OCI-LY7 (cell line): ENCODE data around the gene TEN1. TPM values are rescaled to one million over a fixed set of nuclear protein-coding genes. Genes with fewer than 3 reads are reported as not detected.

Source experiments
- BruUV-seq: library from RNA; stranded (reverse); fragments of 400-500 nt; replicated peaks from 2 replicates; lab custom pipeline; 2021; lab: Mats Ljungman, UMichigan
- CTCF ChIA-PET: fragments of 300-600 bp; sonication (Branson Sonifier 250); formaldehyde crosslinking; loops from one replicate; lab custom pipeline; 2022; ENCODE audit warnings: antibody characterized with exemption; ENCODE audit not compliant: unreplicated experiment; lab: Charles Lee
- POLR2A ChIA-PET: fragments of 300-600 bp; sonication (Branson Sonifier 250); formaldehyde crosslinking; loops from one replicate; lab custom pipeline; 2022; ENCODE audit warnings: antibody characterized with exemption; lab: Charles Lee
- DNase-seq: peaks from one replicate; pipeline ENCODE4 v3.0.0-alpha.2; 2015; ENCODE audit warnings: low spot score
- H2AFZ ChIP-seq: fragments of 200-600 bp; sonication (generic), shearing (Covaris generic); 2 replicates; pipeline ENCODE4 v1.6.1; 2014; ENCODE audit warnings: mild to moderate bottlenecking, antibody characterized with exemption, low read length, moderate library complexity
- H3K27ac ChIP-seq: fragments of 200-600 bp; sonication (generic); 2 replicates; pipeline ENCODE4 v1.5.1; 2014; ENCODE audit warnings: mixed run types, low read depth, mild to moderate bottlenecking, moderate library complexity, low read length, inconsistent platforms; ENCODE audit not compliant: poor library complexity, severe bottlenecking
- H3K36me3 ChIP-seq: fragments of 200-600 bp; sonication (generic); 2 replicates; pipeline ENCODE4 v1.6.1; 2014; ENCODE audit warnings: mild to moderate bottlenecking, antibody characterized with exemption, low read length, moderate library complexity, mixed read lengths; ENCODE audit not compliant: insufficient read depth
- H3K4me1 ChIP-seq: fragments of 200-600 bp; sonication (generic); 2 replicates; pipeline ENCODE4 v1.5.1; 2014; ENCODE audit warnings: mild to moderate bottlenecking, low read length; ENCODE audit not compliant: insufficient read depth, poor library complexity, severe bottlenecking
- H3K4me2 ChIP-seq: fragments of 200-600 bp; sonication (generic); 2 replicates; pipeline ENCODE4 v1.6.1; 2014; ENCODE audit warnings: mild to moderate bottlenecking, low read length
- H3K4me3 ChIP-seq: fragments of 200-600 bp; sonication (generic); 2 replicates; pipeline ENCODE4 v1.5.1; 2014; ENCODE audit warnings: mild to moderate bottlenecking, low read depth, low read length; ENCODE audit not compliant: poor library complexity, severe bottlenecking
- H3K79me2 ChIP-seq: fragments of 200-600 bp; sonication (generic); 2 replicates; pipeline ENCODE4 v1.6.1; 2016; ENCODE audit warnings: low read depth, mild to moderate bottlenecking, low read length, moderate library complexity, mixed read lengths; ENCODE audit not compliant: insufficient read depth
- H3K9me2 ChIP-seq: fragments of 200-600 bp; sonication (generic); 2 replicates; pipeline ENCODE4 v1.6.1; 2016; ENCODE audit warnings: mild to moderate bottlenecking, low read length, mixed read lengths; ENCODE audit not compliant: insufficient read depth
- H3K9me3 ChIP-seq: fragments of 200-600 bp; sonication (generic); 2 replicates; pipeline ENCODE4 v1.6.1; 2014; ENCODE audit warnings: mild to moderate bottlenecking, mixed run types, low read length, mixed read lengths
- H4K20me1 ChIP-seq: fragments of 200-600 bp; sonication (generic); 2 replicates; pipeline ENCODE4 v1.6.1; 2014; ENCODE audit warnings: mild to moderate bottlenecking, antibody characterized with exemption, low read length, moderate library complexity, mixed read lengths; ENCODE audit not compliant: insufficient read depth
- CTCF ChIP-seq: fragments of 200-600 bp; sonication (generic); conservative IDR thresholded peaks from 2 replicates; pipeline ENCODE4 v1.5.1; 2014; ENCODE audit warnings: mild to moderate bottlenecking, antibody characterized with exemption, low read length, moderate library complexity, mixed read lengths
- EZH2phosphoT487 ChIP-seq: fragments of 200-600 bp; sonication (generic); IDR thresholded peaks from 2 replicates; pipeline ENCODE4 v1.6.1; 2018; ENCODE audit warnings: low read depth, borderline replicate concordance, mild to moderate bottlenecking, mixed run types, antibody characterized with exemption, low read length, moderate library complexity, mixed read lengths
- intact Hi-C: fragments of 100-400 bp; cut with micrococcal nuclease; formaldehyde crosslinking; loops from one replicate; pipeline ENCODE4 v1.10.0; 2022; ENCODE audit not compliant: unreplicated experiment
- total RNA-seq, 2 experiments: library from RNA; depleted of rRNA in 1 of 2; stranded (reverse); fragments of >200 nt in 1 of 2; shearing (Covaris generic) in 1 of 2; gene quantifications; 2 replicates each; pipeline ENCODE4 v1.2.3, GENCODE V29; 2014 to 2022

The TEN1 gene
- total RNA-seq, 2 experiments from 2014 or later, result 17.6 to 18.2 TPM

- H3K79me2 ChIP-seq, result no peaks in the 10 kb centered on the region
- no peaks in the 10 kb centered on the region for H4K20me1 ChIP-seq
- no peak for TF ChIP-seq CTCF
- TF ChIP-seq EZH2phosphoT487, result no peak
- POLR2A ChIA-PET, result no interaction called here
- no peak overlapping the region for H3K4me3 ChIP-seq
- H3K9me2 ChIP-seq, result no peaks in the 10 kb centered on the region
- no peak for DNase-seq
- H3K4me2 ChIP-seq, result no peak overlapping the region
- H2AFZ ChIP-seq, result no peak overlapping the region
- H3K9me3 ChIP-seq, result no peaks in the 10 kb centered on the region
- no peak overlapping the region for H3K27ac ChIP-seq
- CTCF ChIA-PET, result interaction anchor here (0.6 kb wide), 1 partner anchor 14 kb away, joined by 6 read pairs; no protein-coding TSS in a partner anchor
- intact Hi-C loops, result loop anchor here (5.0 kb wide), 1 partner anchor 151 kb away; the partner anchor contains the start of gene WBP2
- H3K36me3 ChIP-seq, result peaks cover 12% of the 10 kb centered on the region; the same call in 1 of the 2 replicates
- BruUV-seq, result no TSS peak
- H3K4me1 ChIP-seq, result no peaks in the 10 kb centered on the region
These were observed 28.8 kb downstream of the TEN1 start for GRCh38 chr17:76007850-76008165.

GRCh38 chr17:76008208-76008607 lies 29.2 kb downstream of the TEN1 start:
- intact Hi-C loops, result loop anchor here (5.0 kb wide), 1 partner anchor 151 kb away; the partner anchor contains the start of gene WBP2
- Histone ChIP-seq H3K4me3 (no peak overlapping the region), H3K4me2 (no peak overlapping the region), H4K20me1 (no peaks in the 10 kb centered on the region), H3K4me1 (no peaks in the 10 kb centered on the region), H3K36me3 (peaks cover 12% of the 10 kb centered on the region; the same call in 1 of the 2 replicates), H2AFZ (no peak overlapping the region), H3K27ac (no peak overlapping the region), H3K9me2 (no peaks in the 10 kb centered on the region), H3K79me2 (no peaks in the 10 kb centered on the region), H3K9me3 (no peaks in the 10 kb centered on the region)
- TF ChIP-seq EZH2phosphoT487 (no peak), CTCF (no peak)
- DNase-seq, result no peak
- BruUV-seq, result no TSS peak
- CTCF ChIA-PET, result interaction anchor here (1.2 kb wide), 1 partner anchor 103 kb away, joined by 3 read pairs; no protein-coding TSS in a partner anchor
- POLR2A ChIA-PET, result interaction anchor here (0.6 kb wide), 1 partner anchor 101 kb away, joined by 5 read pairs; no protein-coding TSS in a partner anchor
